ENCODE results near the gene DNM2.
"Not testable (repeated sequence)": the region's sequence is repeated elsewhere in the genome, so short reads cannot be mapped to it uniquely, and the experiment has no call there.

The DNM2 gene

GRCh38 chr19:10751109-10751953 is 33.5 kb downstream of the DNM2 start:
- peaks cover 22% of the 10 kb centered on the region for H3K36me3 Mint-ChIP-seq (ENCODE audit: insufficient read depth)
- peaks cover 74% of the 10 kb centered on the region for H3K4me1 Mint-ChIP-seq

GRCh38 chr19:10752237-10752912 is 34.5 kb downstream of the DNM2 start:
- no peak overlapping the region for H3K4me3 Mint-ChIP-seq
- DNase-seq (ENCODE audit: low spot score in 2 of 2) (no peak), ATAC-seq (replicated peaks; ENCODE audit: extremely low read depth, poor library complexity, severe bottlenecking) (no peak)
- no peaks in the 10 kb centered on the region for H3K27me3 Mint-ChIP-seq
- H3K4me1 Mint-ChIP-seq = peaks cover 81% of the 10 kb centered on the region
- no peaks in the 10 kb centered on the region for H3K9me3 Mint-ChIP-seq
- peak overlapping the region; percentile 90 for H3K27ac Mint-ChIP-seq (ENCODE audit: low read depth)
- H3K36me3 Mint-ChIP-seq (ENCODE audit: insufficient read depth) = peaks cover 23% of the 10 kb centered on the region

More at GRCh38 chr19:10751109-10751953, 33.5 kb downstream of the DNM2 start:
- DNase-seq (ENCODE audit: low spot score in 2 of 2) = no peak
- ATAC-seq (replicated peaks; ENCODE audit: extremely low read depth, poor library complexity, severe bottlenecking) = no peak
- Mint-ChIP-seq H3K27me3 (no peaks in the 10 kb centered on the region), H3K27ac (ENCODE audit: low read depth) (peak overlapping the region; percentile 90), H3K9me3 (no peaks in the 10 kb centered on the region), H3K4me3 (peak overlapping the region; percentile 26)

GRCh38 chr19:10752913-10753704 is 35.2 kb downstream of the DNM2 start:
- Mint-ChIP-seq H3K27ac (ENCODE audit: low read depth) (peak overlapping the region; percentile 90), H3K36me3 (ENCODE audit: insufficient read depth) (peaks cover 20% of the 10 kb centered on the region), H3K4me3 (no peak overlapping the region), H3K4me1 (peaks cover 76% of the 10 kb centered on the region), H3K27me3 (no peaks in the 10 kb centered on the region), H3K9me3 (no peaks in the 10 kb centered on the region)
- ATAC-seq (replicated peaks; ENCODE audit: extremely low read depth, poor library complexity, severe bottlenecking) (no peak), DNase-seq (ENCODE audit: low spot score in 2 of 2) (no peak)

GRCh38 chr19:10756371-10756770 is 38.5 kb downstream of the DNM2 start:
- no peak for ATAC-seq (replicated peaks; ENCODE audit: extremely low read depth, poor library complexity, severe bottlenecking)
- H3K4me3 Mint-ChIP-seq = peak overlapping the region; percentile 25
- no peaks in the 10 kb centered on the region for H3K9me3 Mint-ChIP-seq
- no peaks in the 10 kb centered on the region for H3K27me3 Mint-ChIP-seq
- DNase-seq (ENCODE audit: low spot score in 2 of 2) = no peak
- peak overlapping the region; percentile 77 for H3K27ac Mint-ChIP-seq (ENCODE audit: low read depth)
- peaks cover 28% of the 10 kb centered on the region for H3K36me3 Mint-ChIP-seq (ENCODE audit: insufficient read depth)
- peaks cover 73% of the 10 kb centered on the region for H3K4me1 Mint-ChIP-seq

- ATAC-seq (replicated peaks; ENCODE audit: extremely low read depth, poor library complexity, severe bottlenecking) = no peak
- Mint-ChIP-seq H3K36me3 (ENCODE audit: insufficient read depth) (peaks cover 26% of the 10 kb centered on the region), H3K4me3 (peak overlapping the region; percentile 25), H3K9me3 (no peaks in the 10 kb centered on the region), H3K27me3 (no peaks in the 10 kb centered on the region), H3K27ac (ENCODE audit: low read depth) (peak overlapping the region; percentile 77), H3K4me1 (peaks cover 73% of the 10 kb centered on the region)
- no peak for DNase-seq (ENCODE audit: low spot score in 2 of 2)
Observed at GRCh38 chr19:10756791-10757190, 38.9 kb downstream of the DNM2 start.

- H3K36me3 Mint-ChIP-seq (ENCODE audit: insufficient read depth) = peaks cover 26% of the 10 kb centered on the region
- not testable (repeated sequence) for ATAC-seq (replicated peaks; ENCODE audit: extremely low read depth, poor library complexity, severe bottlenecking); H3K27me3 Mint-ChIP-seq; DNase-seq (ENCODE audit: low spot score in 2 of 2); H3K27ac Mint-ChIP-seq (ENCODE audit: low read depth); H3K4me3 Mint-ChIP-seq; H3K9me3 Mint-ChIP-seq
- peaks cover 77% of the 10 kb centered on the region for H3K4me1 Mint-ChIP-seq
Observed at GRCh38 chr19:10758050-10758449, 40.2 kb downstream of the DNM2 start.

GRCh38 chr19:10758978-10759377 is 41.1 kb downstream of the DNM2 start:
- H3K4me3 Mint-ChIP-seq = peak overlapping the region; percentile 66
- peaks cover 80% of the 10 kb centered on the region for H3K4me1 Mint-ChIP-seq
- peak overlapping the region; percentile 86 for H3K27ac Mint-ChIP-seq (ENCODE audit: low read depth)
- ATAC-seq (replicated peaks; ENCODE audit: extremely low read depth, poor library complexity, severe bottlenecking) = no peak
- no peaks in the 10 kb centered on the region for H3K9me3 Mint-ChIP-seq
- no peak for DNase-seq (ENCODE audit: low spot score in 2 of 2)
- peaks cover 24% of the 10 kb centered on the region for H3K36me3 Mint-ChIP-seq (ENCODE audit: insufficient read depth)
- no peaks in the 10 kb centered on the region for H3K27me3 Mint-ChIP-seq

GRCh38 chr19:10760273-10760944 is 42.5 kb downstream of the DNM2 start:
- no peaks in the 10 kb centered on the region for H3K27me3 Mint-ChIP-seq
- H3K36me3 Mint-ChIP-seq (ENCODE audit: insufficient read depth) = peaks cover 21% of the 10 kb centered on the region
- DNase-seq (ENCODE audit: low spot score in 2 of 2) (no peak), ATAC-seq (replicated peaks; ENCODE audit: extremely low read depth, poor library complexity, severe bottlenecking) (no peak)
- peak overlapping the region; percentile 86 for H3K27ac Mint-ChIP-seq (ENCODE audit: low read depth)
- H3K9me3 Mint-ChIP-seq = no peaks in the 10 kb centered on the region
- H3K4me3 Mint-ChIP-seq = peak overlapping the region; percentile 66
- H3K4me1 Mint-ChIP-seq = peaks cover 80% of the 10 kb centered on the region

GRCh38 chr19:10761443-10762250 is 43.8 kb downstream of the DNM2 start:
- Mint-ChIP-seq H3K4me3 (peak overlapping the region; percentile 67), H3K27ac (ENCODE audit: low read depth) (peak overlapping the region; percentile 93), H3K36me3 (ENCODE audit: insufficient read depth) (peaks cover 18% of the 10 kb centered on the region), H3K27me3 (no peaks in the 10 kb centered on the region), H3K9me3 (no peaks in the 10 kb centered on the region), H3K4me1 (peaks cover 77% of the 10 kb centered on the region)
- DNase-seq (ENCODE audit: low spot score in 2 of 2) (no peak), ATAC-seq (replicated peaks; ENCODE audit: extremely low read depth, poor library complexity, severe bottlenecking) (no peak)

- DNase-seq (ENCODE audit: low spot score in 2 of 2) = no peak
- H3K4me1 Mint-ChIP-seq = peaks cover 73% of the 10 kb centered on the region
- no peaks in the 10 kb centered on the region for H3K27me3 Mint-ChIP-seq
- H3K4me3 Mint-ChIP-seq = peak overlapping the region; percentile 67
- no peak for ATAC-seq (replicated peaks; ENCODE audit: extremely low read depth, poor library complexity, severe bottlenecking)
- peaks cover 18% of the 10 kb centered on the region for H3K36me3 Mint-ChIP-seq (ENCODE audit: insufficient read depth)
- H3K27ac Mint-ChIP-seq (ENCODE audit: low read depth) = peak overlapping the region; percentile 93
- H3K9me3 Mint-ChIP-seq = no peaks in the 10 kb centered on the region
Observed at GRCh38 chr19:10762656-10763055, 44.8 kb downstream of the DNM2 start.

- no peaks in the 10 kb centered on the region for H3K9me3 Mint-ChIP-seq
- H3K27ac Mint-ChIP-seq (ENCODE audit: low read depth) = peak overlapping the region; percentile 93
- no peaks in the 10 kb centered on the region for H3K27me3 Mint-ChIP-seq
- no peak for DNase-seq (ENCODE audit: low spot score in 2 of 2)
- H3K36me3 Mint-ChIP-seq (ENCODE audit: insufficient read depth) = peaks cover 18% of the 10 kb centered on the region
- no peak for ATAC-seq (replicated peaks; ENCODE audit: extremely low read depth, poor library complexity, severe bottlenecking)
- H3K4me1 Mint-ChIP-seq = peaks cover 74% of the 10 kb centered on the region
- peak overlapping the region; percentile 67 for H3K4me3 Mint-ChIP-seq
Observed at GRCh38 chr19:10763411-10763810, 45.5 kb downstream of the DNM2 start.
